Hepatocyte (in vitro differentiated cells): ENCODE measurements around the gene GULP1. TPM values are rescaled to one million over a fixed set of nuclear protein-coding genes. Genes with fewer than 3 reads are reported as not detected.

Experiments
- DNase-seq: peaks from one replicate; pipeline ENCODE4 v3.0.0-alpha.2; 2016; ENCODE audit warnings: low spot score
- H2AFZ ChIP-seq: fragments of 200-600 bp; sonication (generic); 2 replicates; pipeline ENCODE4 v1.6.0; 2016; ENCODE audit warnings: antibody characterized with exemption, mild to moderate bottlenecking
- H3K27ac ChIP-seq: fragments of 200-600 bp; sonication (generic); 2 replicates; pipeline ENCODE4 v1.5.1; 2016; ENCODE audit warnings: mild to moderate bottlenecking
- H3K27me3 ChIP-seq: fragments of 200-600 bp; sonication (generic); 2 replicates; pipeline ENCODE4 v1.6.1; 2016
- H3K36me3 ChIP-seq: fragments of 200-600 bp; sonication (generic); replicated peaks from 2 replicates; pipeline ENCODE4 v1.5.1; 2016; ENCODE audit warnings: low read depth; ENCODE audit not compliant: insufficient read depth
- H3K4me1 ChIP-seq: fragments of 200-600 bp; sonication (generic); 2 replicates; pipeline ENCODE4 v1.5.1; 2016; ENCODE audit warnings: mild to moderate bottlenecking, moderate library complexity; ENCODE audit not compliant: insufficient read depth
- H3K4me2 ChIP-seq: fragments of 200-600 bp; sonication (generic); 2 replicates; pipeline ENCODE4 v1.6.0; 2016
- H3K4me3 ChIP-seq: fragments of 200-600 bp; sonication (generic); 2 replicates; pipeline ENCODE4 v1.5.1; 2016; ENCODE audit warnings: mild to moderate bottlenecking
- H3K79me2 ChIP-seq: fragments of 200-600 bp; sonication (generic); 2 replicates; pipeline ENCODE4 v1.6.0; 2017; ENCODE audit warnings: mild to moderate bottlenecking
- H3K9me2 ChIP-seq: fragments of 200-600 bp; sonication (generic); replicated peaks from 2 replicates; pipeline ENCODE4 v1.6.0; 2017; ENCODE audit warnings: mild to moderate bottlenecking; ENCODE audit not compliant: insufficient read depth
- H3K9me3 ChIP-seq: fragments of 200-600 bp; sonication (generic); 2 replicates; pipeline ENCODE4 v1.5.1; 2016; ENCODE audit warnings: low read depth, mild to moderate bottlenecking
- H4K20me1 ChIP-seq: fragments of 200-600 bp; sonication (generic); 2 replicates; pipeline ENCODE4 v1.6.0; 2016; ENCODE audit warnings: mild to moderate bottlenecking; ENCODE audit not compliant: insufficient read depth, poor library complexity, severe bottlenecking
- CTCF ChIP-seq: fragments of 200-600 bp; sonication (generic); IDR thresholded peaks from 2 replicates; pipeline ENCODE4 v1.5.1; 2016; ENCODE audit warnings: antibody characterized with exemption, mild to moderate bottlenecking; ENCODE audit not compliant: poor library complexity
- EZH2 ChIP-seq: fragments of 200-600 bp; sonication (generic); IDR thresholded peaks from 2 replicates; pipeline ENCODE4 v1.6.1; 2016; ENCODE audit warnings: antibody characterized with exemption, mild to moderate bottlenecking, borderline replicate concordance
- EZH2phosphoT487 ChIP-seq: fragments of 200-600 bp; sonication (generic); IDR thresholded peaks from one replicate; pipeline ENCODE4 v1.6.1; 2018; ENCODE audit warnings: antibody characterized with exemption, mild to moderate bottlenecking, low read depth, moderate library complexity; ENCODE audit not compliant: unreplicated experiment, severe bottlenecking
- WGBS: methylation state at CpG from one replicate; pipeline ENCODE4 v1.1.6; 2016; ENCODE audit warnings: low lambda C conversion rate; ENCODE audit errors: missing lambda C conversion rate; 5-methylcytosine and 5-hydroxymethylcytosine counted together
- polyA plus RNA-seq: library from polyadenylated mRNA; unstranded; fragments of >200 nt; fragmentation: Nextera tagmentation; extraction: Ambion mirVana; gene quantifications from 2 replicates; pipeline ENCODE4 v1.2.1, GENCODE V29; 2016
- total RNA-seq: library from RNA; depleted of rRNA; stranded (reverse); fragments of >200 nt; gene quantifications from 2 replicates; pipeline ENCODE4 v1.2.3, GENCODE V29; 2014

Gene GULP1
- total and polyA plus RNA-seq, 2 experiments from 2014 or later = 55.6 to 135 TPM

GRCh38 chr2:188570370-188570769, 278.7 kb downstream of the GULP1 start:
- TF ChIP-seq EZH2 = no peak
- TF ChIP-seq EZH2phosphoT487 = no peak
- no peak for TF ChIP-seq CTCF
- Histone ChIP-seq H3K4me1 (peaks cover 9% of the 10 kb centered on the region), H3K9me3 (no peaks in the 10 kb centered on the region), H2AFZ (no peak overlapping the region), H3K4me3 (no peak overlapping the region), H3K27me3 (no peaks in the 10 kb centered on the region), H4K20me1 (no peaks in the 10 kb centered on the region), H3K27ac (no peak overlapping the region), H3K36me3 (no peaks in the 10 kb centered on the region), H3K79me2 (no peaks in the 10 kb centered on the region), H3K9me2 (no peaks in the 10 kb centered on the region), H3K4me2 (no peak overlapping the region)
- 97% methylated on average over 1 of the region's 1 CpG for WGBS
- DNase-seq = no peak

DNA sequence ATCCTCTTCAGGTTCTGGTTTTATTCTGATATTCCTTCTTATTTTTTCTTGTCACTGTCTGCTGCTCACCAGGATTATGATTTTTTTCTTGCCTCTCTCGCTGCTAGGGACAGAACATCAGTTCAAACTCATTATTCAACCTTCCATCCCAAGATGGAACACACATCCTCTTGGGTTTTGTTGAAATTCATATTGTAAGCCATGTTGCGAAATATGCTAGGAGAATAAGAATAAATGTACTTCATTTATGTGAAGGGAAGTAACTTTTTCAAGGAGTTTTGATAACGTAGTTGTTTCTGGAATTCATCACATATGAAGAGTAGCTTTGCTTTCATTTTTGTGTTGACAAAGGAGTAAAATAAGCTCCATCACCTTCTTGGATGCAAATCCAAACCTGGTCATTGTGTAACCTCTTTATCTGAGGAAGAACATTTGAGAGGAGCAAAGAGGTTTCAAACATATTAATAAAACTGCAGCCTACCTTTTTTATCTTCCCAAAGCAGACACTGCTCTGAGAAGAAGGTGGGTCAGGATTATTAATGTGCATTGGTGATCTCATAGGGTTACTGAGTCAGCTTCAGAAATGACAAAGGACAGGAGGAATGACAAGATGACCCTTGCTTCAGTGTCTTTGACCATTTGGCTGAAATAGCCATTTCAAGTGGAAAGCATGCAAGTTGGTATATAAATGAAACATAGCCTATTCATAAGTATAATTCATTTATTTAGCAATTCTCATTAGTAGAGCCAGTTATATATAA, 280.0 kb downstream of the GULP1 start:
- TF ChIP-seq EZH2phosphoT487 (no peak), CTCF (no peak), EZH2 (no peak)
- H3K4me1 ChIP-seq = peaks cover 9% of the 10 kb centered on the region

GRCh38 chr2:188572592-188572991, 280.9 kb downstream of the GULP1 start:
- Histone ChIP-seq H3K27ac (no peak overlapping the region), H3K79me2 (no peaks in the 10 kb centered on the region), H3K36me3 (no peaks in the 10 kb centered on the region), H3K4me3 (no peak overlapping the region), H3K4me1 (peaks cover 9% of the 10 kb centered on the region), H4K20me1 (no peaks in the 10 kb centered on the region), H3K9me2 (no peaks in the 10 kb centered on the region), H2AFZ (no peak overlapping the region), H3K27me3 (no peaks in the 10 kb centered on the region), H3K9me3 (no peaks in the 10 kb centered on the region), H3K4me2 (peak overlapping the region; percentile 18)
- WGBS = 85% methylated on average over 1 of the region's 1 CpG
- TF ChIP-seq EZH2phosphoT487 = no peak
- no peak for TF ChIP-seq EZH2
- no peak for TF ChIP-seq CTCF
- no peak for DNase-seq

More for the DNA sequence above, 280.0 kb downstream of the GULP1 start:
- Histone ChIP-seq H3K4me2 (no peak overlapping the region), H2AFZ (no peak overlapping the region), H3K27ac (no peak overlapping the region), H3K27me3 (no peaks in the 10 kb centered on the region), H3K9me3 (no peaks in the 10 kb centered on the region), H3K79me2 (no peaks in the 10 kb centered on the region), H4K20me1 (no peaks in the 10 kb centered on the region), H3K4me3 (no peak overlapping the region), H3K9me2 (no peaks in the 10 kb centered on the region), H3K36me3 (no peaks in the 10 kb centered on the region)
- DNase-seq = no peak
- WGBS = 88% methylated on average over 3 of the region's 3 CpGs
